ENCODE measurements around the gene ZNF853.

GRCh38 chr7:6642861-6643640 is 27.6 kb downstream of the ZNF853 start:
- TF ChIP-seq EZH2 (IDR thresholded peaks at IDR 0.05): no peak
- TF ChIP-seq FOXP2 (optimal IDR thresholded peaks at IDR 0.05; ENCODE audit: control extremely low read depth, extremely low read length, insufficient read depth): no peak

Measured in SK-N-MC (cell line).